Sigmoid colon (tissue), 7 donors: Measurements from ENCODE around the gene LHX6. TPM values are rescaled to one million over a fixed set of nuclear protein-coding genes. Genes with fewer than 3 reads are reported as not detected.

Experiments used
- DNase-seq: peaks from one replicate; pipeline ENCODE4 v3.0.0-alpha.2; 2019
- H3K27ac ChIP-seq, 4 donors: fragments of 200-600 bp; sonication (generic); one replicate each; pipeline ENCODE4 v1.5.1; 2016 to 2019; ENCODE audit warnings: mild to moderate bottlenecking in 1 of 4
- H3K27me3 ChIP-seq, 3 donors: fragments of 200-600 bp; sonication (generic); one replicate each; pipeline ENCODE4 v1.5.1; 2019; ENCODE audit warnings: mild to moderate bottlenecking in 1 of 3
- H3K36me3 ChIP-seq, 4 donors: fragments of 200-600 bp; sonication (generic); one replicate each; pipeline ENCODE4 v1.5.1; 2016 to 2019
- H3K4me1 ChIP-seq, 4 donors: fragments of 200-600 bp; sonication (generic); one replicate each; pipeline ENCODE4 v1.5.1; 2017 to 2019
- H3K4me3 ChIP-seq, 4 donors: fragments of 200-600 bp; sonication (generic); one replicate each; pipeline ENCODE4 v1.5.1; 2017 to 2019; ENCODE audit warnings: mild to moderate bottlenecking in 2 of 4, moderate library complexity in 1 of 4
- H3K9me3 ChIP-seq, 4 donors: fragments of 200-600 bp in 3 of 4; sonication (generic) in 3 of 4; one replicate each; pipeline versions ENCODE4 v1.5.1 to v1.6.1; 2013 to 2019
- EP300 ChIP-seq, 4 donors: sonication (generic); formaldehyde crosslinking; IDR thresholded peaks; one replicate each; pipeline ENCODE4 v1.6.1; 2017; ENCODE audit warnings: antibody characterized with exemption in 4 of 4
- POLR2A ChIP-seq, 2 donors: fragments of 450-650 bp; IDR thresholded peaks; one replicate each; pipeline ENCODE4 v1.6.1; 2016; ENCODE audit warnings: antibody characterized with exemption in 2 of 2, mild to moderate bottlenecking in 2 of 2, moderate library complexity in 2 of 2
- POLR2AphosphoS5 ChIP-seq, 4 donors: sonication (generic); formaldehyde crosslinking; IDR thresholded peaks; one replicate each; pipeline ENCODE4 v1.6.1; 2017; ENCODE audit warnings: antibody characterized with exemption in 4 of 4
- WGBS, 2 donors: extraction: QIAGEN DNeasy Blood & Tissue Kit; methylation state at CpG; one replicate each; pipeline ENCODE4 v1.1.7; 2013; 5-methylcytosine and 5-hydroxymethylcytosine counted together
- intact Hi-C: fragments of 100-400 bp; cut with DNase I; formaldehyde crosslinking; loops from one replicate; pipeline ENCODE4 v1.15.1; 2023
- polyA plus RNA-seq, 3 donors: library from polyadenylated mRNA; stranded (reverse); fragments of 200-250 nt; gene quantifications; one replicate each; pipeline ENCODE4 v1.2.3, GENCODE V29; 2013
- total RNA-seq, 4 donors: library from RNA; depleted of rRNA; stranded (reverse); fragments of >200 nt; gene quantifications; one replicate each; pipeline ENCODE4 v1.1.0, GENCODE V29; 2016
- TF ChIP-seq, protein P1 (sequence below), 4 experiments: fragments of 450-650 bp in 3 of 4; fragments of 200-600 bp in 1 of 4; IDR thresholded peaks; one replicate each; pipeline ENCODE4 v1.5.1; 2016 to 2019; ENCODE audit warnings: antibody characterized with exemption in 4 of 4, mild to moderate bottlenecking in 3 of 4, moderate library complexity in 2 of 4
- donor health status: healthy with polysubstance abuse.
- donor health status: Bipolar disorder and iron deficiency.
- donor health status: healthy.

Gene LHX6
- total and polyA plus RNA-seq, 7 donors = 0.46 to 4.7 (median 1.4) TPM

DNA sequence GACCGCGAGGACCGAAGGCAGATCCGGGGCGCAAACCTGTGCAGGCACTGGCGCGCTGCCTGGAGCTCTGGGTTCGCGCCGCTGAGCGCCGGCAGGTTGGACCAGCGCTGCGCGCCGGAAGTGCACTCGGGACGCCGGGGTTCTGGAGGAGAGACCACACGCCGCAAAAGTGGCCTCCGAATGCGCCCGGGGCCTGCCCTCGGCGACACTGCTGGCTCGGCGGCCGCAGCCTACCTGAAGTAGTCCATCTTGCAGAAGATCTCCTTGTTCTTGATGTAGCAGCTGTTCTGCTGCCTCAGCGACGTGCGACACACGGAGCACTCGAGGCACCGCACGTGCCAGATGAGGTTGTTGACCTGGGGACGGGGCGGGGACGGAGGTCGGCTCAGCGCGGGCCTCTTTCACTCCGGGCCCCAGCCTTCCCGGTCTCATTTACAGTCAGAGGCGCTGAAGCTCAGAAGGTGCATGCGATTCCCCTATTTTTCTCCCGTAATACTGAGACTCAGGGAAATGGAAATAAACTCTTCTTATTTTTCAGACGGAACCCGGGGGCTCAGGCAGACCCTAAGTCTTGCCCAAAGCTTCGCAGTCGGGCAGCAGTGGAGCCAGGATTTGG lies 2.5 kb downstream of the LHX6 start:
- peaks cover 58 to 100% (median 94%) of the 10 kb centered on the region in 3 donors for H3K27me3 ChIP-seq
- peaks cover 0 to 41% (median 40%) of the 10 kb centered on the region in 4 donors for H3K4me1 ChIP-seq
- peak overlapping the region; percentile 2 to 34 (median 20) for H3K4me3 ChIP-seq
- no peaks in the 10 kb centered on the region for H3K36me3 ChIP-seq
- no peaks in the 10 kb centered on the region for H3K9me3 ChIP-seq
- DNase-seq = no peak
- intact Hi-C loops = no loop called here
- TF ChIP-seq, protein P1, sequence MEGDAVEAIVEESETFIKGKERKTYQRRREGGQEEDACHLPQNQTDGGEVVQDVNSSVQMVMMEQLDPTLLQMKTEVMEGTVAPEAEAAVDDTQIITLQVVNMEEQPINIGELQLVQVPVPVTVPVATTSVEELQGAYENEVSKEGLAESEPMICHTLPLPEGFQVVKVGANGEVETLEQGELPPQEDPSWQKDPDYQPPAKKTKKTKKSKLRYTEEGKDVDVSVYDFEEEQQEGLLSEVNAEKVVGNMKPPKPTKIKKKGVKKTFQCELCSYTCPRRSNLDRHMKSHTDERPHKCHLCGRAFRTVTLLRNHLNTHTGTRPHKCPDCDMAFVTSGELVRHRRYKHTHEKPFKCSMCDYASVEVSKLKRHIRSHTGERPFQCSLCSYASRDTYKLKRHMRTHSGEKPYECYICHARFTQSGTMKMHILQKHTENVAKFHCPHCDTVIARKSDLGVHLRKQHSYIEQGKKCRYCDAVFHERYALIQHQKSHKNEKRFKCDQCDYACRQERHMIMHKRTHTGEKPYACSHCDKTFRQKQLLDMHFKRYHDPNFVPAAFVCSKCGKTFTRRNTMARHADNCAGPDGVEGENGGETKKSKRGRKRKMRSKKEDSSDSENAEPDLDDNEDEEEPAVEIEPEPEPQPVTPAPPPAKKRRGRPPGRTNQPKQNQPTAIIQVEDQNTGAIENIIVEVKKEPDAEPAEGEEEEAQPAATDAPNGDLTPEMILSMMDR (IDR thresholded peaks at IDR 0.05) = no peak
- no peak for TF ChIP-seq POLR2AphosphoS5 (IDR thresholded peaks at IDR 0.05)
- no peak for TF ChIP-seq POLR2A (IDR thresholded peaks at IDR 0.05)
- no peak for TF ChIP-seq EP300 (IDR thresholded peaks at IDR 0.05)
- whole genome bisulfite sequencing, 2 donors = 7 to 17% methylated on average over 51 of the region's 51 CpGs
- H3K27ac ChIP-seq = no peak overlapping the region

DNA sequence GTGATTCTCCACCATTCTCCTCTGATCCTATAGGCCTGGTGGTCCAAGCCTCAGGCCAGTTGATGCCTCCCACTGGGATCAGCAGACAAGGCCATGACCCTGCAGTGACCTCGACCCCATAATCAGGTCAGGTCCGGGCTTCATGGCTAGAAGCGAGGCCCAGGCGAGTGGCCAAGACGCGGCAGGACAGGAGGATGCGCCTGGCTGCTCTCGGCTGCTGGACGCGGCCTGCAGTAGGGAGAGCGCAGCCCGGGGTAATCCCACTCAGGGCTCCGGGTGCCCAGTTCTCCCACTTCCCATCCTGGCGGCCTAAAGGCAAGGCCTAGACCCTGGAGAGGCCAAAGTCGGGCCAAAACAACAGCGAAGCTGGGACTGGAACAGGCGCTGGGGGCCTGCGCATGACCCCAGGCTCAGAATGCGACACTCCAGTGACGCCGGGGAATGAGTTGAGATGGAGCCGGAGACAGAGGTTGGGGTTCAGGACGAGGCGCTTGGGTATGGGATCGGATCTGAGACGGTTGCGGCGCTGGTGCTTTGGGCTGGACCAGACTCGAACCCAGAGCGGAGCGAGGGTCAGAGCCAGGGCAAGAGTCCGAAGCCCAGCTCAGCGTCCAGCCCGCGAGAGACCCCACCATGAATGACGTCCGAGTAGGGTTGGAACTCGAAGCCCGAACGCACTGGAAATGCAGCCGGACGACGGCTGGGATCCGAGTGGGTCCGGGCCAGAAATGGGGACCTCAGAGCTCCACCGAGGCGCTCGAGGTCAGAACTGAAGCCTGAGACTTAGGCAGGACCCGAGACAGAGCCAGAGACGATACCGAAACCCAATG lies 3.2 kb downstream of the LHX6 start:
- peaks cover 0 to 46% (median 42%) of the 10 kb centered on the region in 4 donors for H3K4me1 ChIP-seq
- H3K36me3 ChIP-seq = no peaks in the 10 kb centered on the region
- no peaks in the 10 kb centered on the region for H3K9me3 ChIP-seq
- H3K27ac ChIP-seq = no peak overlapping the region
- intact Hi-C loops = no loop called here
- H3K4me3 ChIP-seq = peak overlapping the region; percentile 2 to 34 (median 20)
- peaks cover 65 to 100% (median 97%) of the 10 kb centered on the region in 3 donors for H3K27me3 ChIP-seq
- TF ChIP-seq POLR2A (IDR thresholded peaks at IDR 0.05) = no peak
- no peak for TF ChIP-seq POLR2AphosphoS5 (IDR thresholded peaks at IDR 0.05)
- TF ChIP-seq EP300 (IDR thresholded peaks at IDR 0.05) = no peak
- TF ChIP-seq, protein P1 (IDR thresholded peaks at IDR 0.05) = no peak
- WGBS, 2 donors = 35 to 49% methylated on average over 51 of the region's 51 CpGs
- DNase-seq = no peak

DNA sequence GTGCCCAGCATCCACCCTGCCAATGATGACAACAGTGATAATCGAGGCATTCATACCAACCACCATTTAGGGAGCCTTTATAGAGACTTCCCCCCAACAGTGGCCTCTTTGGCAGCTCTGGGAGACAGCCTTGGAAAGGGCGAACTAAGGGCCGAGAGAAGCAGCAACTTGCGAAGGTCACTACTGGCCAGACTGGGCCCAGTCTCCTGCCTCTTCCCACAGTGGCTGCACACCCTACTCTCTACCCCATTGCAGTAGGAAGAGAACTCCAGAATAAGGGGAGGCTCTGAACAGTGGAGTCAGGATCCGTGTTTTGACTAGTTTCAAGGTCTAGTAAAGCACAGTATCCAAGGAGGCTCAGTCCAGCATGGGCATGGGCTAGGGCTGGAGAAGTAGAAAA lies 5.3 kb downstream of the LHX6 start:
- TF ChIP-seq POLR2A (IDR thresholded peaks at IDR 0.05) = no peak
- TF ChIP-seq, protein P1 (IDR thresholded peaks at IDR 0.05) = no peak
- no peak for TF ChIP-seq EP300 (IDR thresholded peaks at IDR 0.05)
- TF ChIP-seq POLR2AphosphoS5 (IDR thresholded peaks at IDR 0.05) = no peak
- intact Hi-C loops = no loop called here
- DNase-seq = no peak
- peaks cover 0 to 61% (median 53%) of the 10 kb centered on the region in 4 donors for H3K4me1 ChIP-seq
- no peaks in the 10 kb centered on the region for H3K36me3 ChIP-seq
- no peak overlapping the region for H3K4me3 ChIP-seq
- H3K27ac ChIP-seq = no peak overlapping the region
- 84 to 91% methylated on average over 5 of the region's 5 CpGs for WGBS, 2 donors
- peaks cover 70 to 100% (median 97%) of the 10 kb centered on the region in 3 donors for H3K27me3 ChIP-seq
- H3K9me3 ChIP-seq = no peaks in the 10 kb centered on the region

DNA sequence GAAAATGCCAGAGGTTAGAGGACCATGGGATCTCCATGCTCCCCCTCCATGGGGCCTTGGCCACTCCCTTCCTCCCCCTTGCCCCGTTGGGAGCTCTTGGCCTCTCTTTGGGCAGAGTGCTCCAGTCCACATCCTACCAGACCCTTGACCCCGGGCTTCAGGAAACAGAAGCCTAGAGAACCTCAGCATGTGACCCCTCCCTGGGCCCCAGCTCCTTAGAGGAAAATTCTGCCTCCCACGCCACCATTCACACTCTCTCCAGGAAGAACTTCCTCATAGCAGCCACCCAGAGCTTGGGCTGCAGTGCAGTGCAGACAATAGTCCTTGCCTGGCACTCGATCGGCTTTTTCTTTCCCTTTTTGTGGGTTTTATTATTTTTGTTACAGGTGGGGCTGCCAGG lies 6.0 kb downstream of the LHX6 start:
- Histone ChIP-seq H3K36me3 (no peaks in the 10 kb centered on the region), H3K4me1 (peaks cover 0 to 55% (median 47%) of the 10 kb centered on the region in 4 donors), H3K9me3 (no peaks in the 10 kb centered on the region), H3K27ac (no peak overlapping the region), H3K27me3 (peaks cover 66 to 100% (median 97%) of the 10 kb centered on the region in 3 donors), H3K4me3 (no peak overlapping the region)
- TF ChIP-seq POLR2A (IDR thresholded peaks at IDR 0.05) (no peak), EP300 (IDR thresholded peaks at IDR 0.05) (no peak)
- TF ChIP-seq, protein P1 (IDR thresholded peaks at IDR 0.05) = no peak
- DNase-seq = no peak
- intact Hi-C loops = no loop called here
- 19 to 26% methylated on average over 5 of the region's 5 CpGs for WGBS, 2 donors
